Common myeloid progenitor, CD34-positive (primary cell): ENCODE data around the gene LSAMP.

Source experiments
- CTCF ChIA-PET: fragments of 350-600 bp; sonication (Branson Sonifier 250); formaldehyde crosslinking; loops from one replicate; lab custom pipeline; 2021; ENCODE audit warnings: antibody characterized with exemption; lab: Charles Lee
- POLR2A ChIA-PET: fragments of 350-600 bp; sonication (Branson Sonifier 250); formaldehyde crosslinking; loops from one replicate; lab custom pipeline; 2021; ENCODE audit warnings: antibody characterized with exemption; lab: Charles Lee
- DNase-seq, 3 donors: peaks; one replicate each; pipeline versions ENCODE4 v3.0.0 to v3.0.0-alpha.2; 2013
- H3K27ac ChIP-seq, 2 experiments: 1 replicate in 1 of 2; 2 replicates in 1 of 2; pipeline ENCODE4 v1.7.0; 2013; ENCODE audit warnings: inconsistent platforms in 2 of 2, low read length in 2 of 2, mild to moderate bottlenecking in 2 of 2, low read depth in 1 of 2, moderate library complexity in 1 of 2; ENCODE audit not compliant: severe bottlenecking in 2 of 2, insufficient read depth in 1 of 2, poor library complexity in 1 of 2
- H3K27me3 ChIP-seq, 5 experiments: replicated peaks in 2 of 5; 1 replicate in 3 of 5; 2 replicates in 2 of 5; pipeline versions ENCODE4 v1.6.1 to v1.7.0; 2013; ENCODE audit warnings: low read length in 4 of 5, mild to moderate bottlenecking in 2 of 5, moderate library complexity in 2 of 5, inconsistent platforms in 1 of 5; ENCODE audit not compliant: insufficient read depth in 5 of 5, control insufficient read depth in 4 of 5
- H3K36me3 ChIP-seq, 4 experiments: 1 replicate in 2 of 4; 2 replicates in 2 of 4; pipeline versions ENCODE4 v1.6.1 to v1.7.0; 2013; ENCODE audit warnings: low read length in 3 of 4, control low read depth in 1 of 4, mild to moderate bottlenecking in 1 of 4; ENCODE audit not compliant: control insufficient read depth in 4 of 4, insufficient read depth in 4 of 4
- H3K4me1 ChIP-seq, 4 experiments: 1 replicate in 3 of 4; 2 replicates in 1 of 4; pipeline versions ENCODE4 v1.6.1 to v1.7.1; 2013; ENCODE audit warnings: low read length in 3 of 4, mild to moderate bottlenecking in 3 of 4, control low read depth in 1 of 4, inconsistent platforms in 1 of 4, moderate library complexity in 1 of 4; ENCODE audit not compliant: control insufficient read depth in 4 of 4, insufficient read depth in 4 of 4; ENCODE audit errors: control extremely low read depth in 1 of 4
- H3K4me3 ChIP-seq, 7 experiments: 1 replicate in 4 of 7; 2 replicates in 3 of 7; pipeline versions ENCODE4 v1.5.1 to v1.7.0; 2013; ENCODE audit warnings: mild to moderate bottlenecking in 7 of 7, low read length in 6 of 7, moderate library complexity in 6 of 7, inconsistent platforms in 2 of 7, low read depth in 2 of 7, control low read depth in 1 of 7; ENCODE audit not compliant: insufficient read depth in 4 of 7, control insufficient read depth in 1 of 7; ENCODE audit errors: extremely low read depth in 1 of 7
- H3K9me3 ChIP-seq, 5 experiments: 1 replicate in 4 of 5; 2 replicates in 1 of 5; pipeline versions ENCODE4 v1.6.1 to v1.7.1; 2013; ENCODE audit warnings: low read length in 4 of 5, mild to moderate bottlenecking in 2 of 5, inconsistent platforms in 1 of 5, low read depth in 1 of 5, moderate library complexity in 1 of 5; ENCODE audit not compliant: control insufficient read depth in 4 of 5, insufficient read depth in 2 of 5; ENCODE audit errors: control extremely low read depth in 1 of 5
- WGBS: methylation state at CpG from one replicate; pipeline ENCODE4 v1.1.5; 2013; ENCODE audit not compliant: insufficient coverage; 5-methylcytosine and 5-hydroxymethylcytosine counted together

LSAMP gene

GRCh38 chr3:116192464-116192863, 252.8 kb downstream of the LSAMP start:
- Histone ChIP-seq H3K27me3 (no peaks in the 10 kb centered on the region), H3K36me3 (no peaks in the 10 kb centered on the region), H3K27ac (no peak overlapping the region), H3K4me3 (no peak overlapping the region), H3K9me3 (no peaks in the 10 kb centered on the region), H3K4me1 (no peaks in the 10 kb centered on the region)
- no peak for DNase-seq
- ChIA-PET CTCF (no interaction called here), POLR2A (no interaction called here)
- no CpG with 5 or more reads among the region's 1 CpG for WGBS

GRCh38 chr3:116191409-116191808, 253.9 kb downstream of the LSAMP start:
- WGBS: 100% methylated on average over 2 of the region's 2 CpGs
- no peak overlapping the region for H3K27ac ChIP-seq
- CTCF ChIA-PET: no interaction called here
- H3K9me3 ChIP-seq: no peaks in the 10 kb centered on the region
- H3K4me1 ChIP-seq: no peaks in the 10 kb centered on the region
- H3K36me3 ChIP-seq: no peaks in the 10 kb centered on the region
- no peak for DNase-seq
- H3K4me3 ChIP-seq: no peak overlapping the region
- no peaks in the 10 kb centered on the region for H3K27me3 ChIP-seq
- POLR2A ChIA-PET: no interaction called here

- POLR2A ChIA-PET: no interaction called here
- Histone ChIP-seq H3K27ac (no peak overlapping the region), H3K4me3 (no peak overlapping the region), H3K9me3 (no peaks in the 10 kb centered on the region), H3K27me3 (no peaks in the 10 kb centered on the region), H3K4me1 (no peaks in the 10 kb centered on the region), H3K36me3 (no peaks in the 10 kb centered on the region)
- no peak for DNase-seq
- CTCF ChIA-PET: no interaction called here
- no CpG with 5 or more reads among the region's 3 CpGs for WGBS
These were observed 255.2 kb downstream of the LSAMP start for GRCh38 chr3:116190095-116190494.

DNA sequence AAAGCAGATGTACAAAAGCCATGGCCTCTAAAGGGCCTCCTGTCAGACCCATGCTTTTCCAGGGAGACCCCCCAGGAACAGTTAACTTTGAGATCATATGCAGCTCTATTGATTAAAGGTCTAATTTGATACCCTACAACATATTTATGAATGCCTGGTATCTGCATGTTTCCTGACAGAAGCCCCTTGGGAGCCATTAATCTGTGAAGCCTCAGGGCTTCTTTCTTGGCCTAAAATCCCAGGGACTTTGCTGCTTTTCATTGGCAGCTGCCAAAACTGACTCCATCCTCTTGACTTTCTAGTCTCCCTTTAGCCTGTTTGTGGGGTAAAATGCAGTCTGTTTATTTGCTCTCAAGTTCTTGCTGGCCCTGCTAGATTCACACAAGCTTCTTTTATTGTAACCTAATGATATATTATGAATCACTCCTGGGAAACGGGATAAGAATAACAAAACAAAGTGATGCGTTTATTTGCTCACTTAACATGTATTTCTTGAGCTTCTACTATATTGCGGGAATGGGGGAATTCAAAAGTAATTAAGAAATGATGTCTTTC, 257.0 kb downstream of the LSAMP start:
- no peaks in the 10 kb centered on the region for H3K9me3 ChIP-seq
- no peak overlapping the region for H3K4me3 ChIP-seq
- ChIA-PET CTCF (no interaction called here), POLR2A (no interaction called here)
- H3K36me3 ChIP-seq: no peaks in the 10 kb centered on the region
- H3K4me1 ChIP-seq: no peaks in the 10 kb centered on the region
- no peaks in the 10 kb centered on the region for H3K27me3 ChIP-seq
- no peak for DNase-seq
- WGBS: no CpG with 5 or more reads among the region's 3 CpGs
- H3K27ac ChIP-seq: no peak overlapping the region

- Histone ChIP-seq H3K27ac (no peak overlapping the region), H3K9me3 (no peaks in the 10 kb centered on the region), H3K36me3 (no peaks in the 10 kb centered on the region), H3K27me3 (no peaks in the 10 kb centered on the region), H3K4me3 (no peak overlapping the region), H3K4me1 (no peaks in the 10 kb centered on the region)
- DNase-seq: no peak
- no CpG with 5 or more reads among the region's 1 CpG for WGBS
- CTCF ChIA-PET: interaction anchor here (0.6 kb wide), 1 partner anchor 943 kb away, joined by 3 read pairs; no protein-coding TSS in a partner anchor
- POLR2A ChIA-PET: no interaction called here
These were observed 259.2 kb downstream of the LSAMP start for GRCh38 chr3:116186049-116186448.

GRCh38 chr3:116181159-116181558, 264.1 kb downstream of the LSAMP start:
- ChIA-PET CTCF (no interaction called here), POLR2A (no interaction called here)

GRCh38 chr3:116179091-116179490, 266.2 kb downstream of the LSAMP start:
- CTCF ChIA-PET: no interaction called here
- H3K27me3 ChIP-seq: no peaks in the 10 kb centered on the region

More at GRCh38 chr3:116181159-116181558, 264.1 kb downstream of the LSAMP start:
- Histone ChIP-seq H3K9me3 (no peaks in the 10 kb centered on the region), H3K4me3 (no peak overlapping the region), H3K36me3 (no peaks in the 10 kb centered on the region), H3K27me3 (no peaks in the 10 kb centered on the region), H3K4me1 (no peaks in the 10 kb centered on the region), H3K27ac (no peak overlapping the region)
- DNase-seq: no peak

More at GRCh38 chr3:116179091-116179490, 266.2 kb downstream of the LSAMP start:
- no peak for DNase-seq
- no CpG with 5 or more reads among the region's 1 CpG for WGBS
- no peak overlapping the region for H3K4me3 ChIP-seq
- no peaks in the 10 kb centered on the region for H3K4me1 ChIP-seq
- no peaks in the 10 kb centered on the region for H3K9me3 ChIP-seq
- no peak overlapping the region for H3K27ac ChIP-seq
- no peaks in the 10 kb centered on the region for H3K36me3 ChIP-seq
- POLR2A ChIA-PET: no interaction called here
